Measurements from ENCODE around the gene GALNT12.

The GALNT12 gene

DNA sequence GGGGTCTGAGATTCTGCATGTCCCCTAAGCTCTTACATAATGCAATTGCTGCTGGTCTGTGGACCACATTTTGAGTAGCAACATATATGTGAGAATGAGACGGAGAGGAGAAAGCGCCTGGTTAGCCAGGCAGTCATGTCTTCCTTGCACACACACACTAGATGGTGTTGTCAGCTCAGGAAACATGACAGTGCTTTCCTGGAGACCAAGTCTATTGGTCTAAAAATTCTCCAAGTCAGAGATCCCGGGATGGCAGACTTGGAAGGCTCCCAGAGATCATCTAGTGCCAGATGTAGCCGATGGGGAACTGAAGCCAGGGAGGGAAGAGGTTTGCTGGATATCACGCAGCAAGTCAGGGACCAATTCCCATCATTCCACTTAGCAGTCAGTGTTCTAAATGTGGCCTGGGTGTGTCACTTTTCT lies 53.4 kb downstream of the GALNT12 start:
- no peak for DNase-seq (ENCODE audit: low read depth)

DNA sequence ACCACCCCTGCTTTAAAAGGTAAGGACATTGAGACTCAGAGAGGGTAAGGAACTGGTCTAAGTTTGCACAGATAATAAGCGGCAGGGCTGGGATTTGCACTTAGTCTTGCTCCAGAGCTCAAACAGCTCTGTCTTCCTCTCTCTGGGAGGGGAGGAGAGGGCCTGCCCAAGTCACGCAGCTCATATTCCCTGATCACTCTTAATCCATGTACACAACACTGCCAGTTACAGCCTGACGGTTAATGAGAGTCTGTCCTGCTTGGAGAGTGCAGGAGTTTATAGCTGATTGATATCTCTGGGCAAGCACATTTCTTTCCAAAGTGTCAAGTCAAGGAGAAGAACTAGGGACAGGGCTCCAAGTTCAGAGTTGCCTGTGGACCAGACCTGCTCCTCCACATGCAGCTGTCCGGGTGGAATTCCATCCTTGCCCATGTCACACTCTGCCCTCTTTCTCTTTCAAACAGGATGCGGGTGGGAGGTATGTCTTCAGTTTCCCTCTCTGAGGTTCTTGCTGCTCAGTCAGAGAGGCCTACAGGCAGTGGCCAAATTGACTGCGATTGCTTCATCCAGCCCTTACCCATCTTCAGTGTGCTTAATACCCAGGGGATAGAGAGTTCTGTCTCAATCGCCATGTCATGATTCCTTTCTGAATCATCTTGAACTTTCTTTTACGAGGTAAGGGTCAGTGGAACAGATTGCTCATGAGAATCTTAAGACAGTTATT lies 54.5 kb downstream of the GALNT12 start:
- DNase-seq (ENCODE audit: low read depth) = no peak

DNA sequence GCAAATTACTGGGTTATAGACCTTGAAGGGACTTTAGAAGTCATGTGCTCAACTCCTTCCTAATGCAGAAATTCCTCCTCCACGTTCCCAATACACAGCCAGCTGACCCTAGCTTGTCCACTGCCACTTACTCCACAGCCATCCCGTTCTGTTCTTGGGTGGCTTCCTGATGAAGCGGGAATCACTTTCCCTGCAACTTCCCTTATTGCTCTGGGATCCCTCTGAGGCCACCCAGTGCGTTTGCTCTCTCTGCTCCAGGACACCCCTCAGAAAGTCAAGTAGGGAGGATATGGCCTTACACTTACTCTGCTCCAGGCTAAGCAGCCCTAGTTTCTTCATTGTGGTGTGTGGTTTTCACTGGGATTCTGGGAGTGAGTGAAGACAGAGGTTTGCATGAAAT lies 55.5 kb downstream of the GALNT12 start:
- DNase-seq (ENCODE audit: low read depth) = no peak

DNA sequence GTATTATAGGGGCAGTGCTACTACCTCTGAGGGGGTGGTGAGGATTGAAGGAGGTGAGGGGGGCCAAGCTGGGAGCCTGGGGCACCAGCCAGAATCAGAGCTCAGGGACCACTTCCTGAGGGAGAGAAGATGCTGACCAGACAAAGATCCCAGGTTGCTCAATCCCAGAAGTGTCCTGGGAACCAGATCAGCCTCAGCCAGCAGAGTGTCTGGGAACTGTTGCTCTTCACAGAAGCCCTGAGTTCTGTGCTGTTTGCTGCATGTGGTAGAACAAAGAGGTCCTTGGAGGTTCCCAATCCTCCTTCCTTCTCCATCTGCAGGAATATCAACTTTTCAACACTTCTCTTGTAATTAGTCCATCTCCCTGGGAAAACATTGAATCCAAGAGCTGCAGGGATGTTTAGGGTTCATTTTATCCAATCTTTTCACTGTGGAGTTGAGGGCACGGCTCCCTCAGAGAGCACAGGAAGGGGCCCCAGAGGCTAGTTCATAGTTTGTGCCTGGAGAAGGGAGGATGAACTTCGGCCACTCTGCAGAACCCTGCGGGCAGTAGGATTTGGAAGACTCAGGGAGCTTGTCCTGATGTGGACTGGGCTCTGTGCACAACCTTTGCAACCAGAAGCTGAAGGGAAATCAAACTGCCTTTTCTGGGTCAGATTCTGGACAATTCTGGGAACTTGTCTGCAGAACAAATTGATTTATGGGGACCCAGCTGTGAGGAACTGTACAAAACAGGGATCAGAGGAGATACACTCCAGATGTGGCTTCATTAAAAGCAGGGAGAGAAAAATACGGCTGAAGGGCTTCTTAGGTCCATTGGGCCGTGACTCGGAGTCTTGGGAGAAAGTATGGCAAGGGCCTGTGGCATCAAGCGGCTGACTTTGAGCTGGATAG lies 57.1 kb downstream of the GALNT12 start:
- DNase-seq (ENCODE audit: low read depth) = no peak

DNA sequence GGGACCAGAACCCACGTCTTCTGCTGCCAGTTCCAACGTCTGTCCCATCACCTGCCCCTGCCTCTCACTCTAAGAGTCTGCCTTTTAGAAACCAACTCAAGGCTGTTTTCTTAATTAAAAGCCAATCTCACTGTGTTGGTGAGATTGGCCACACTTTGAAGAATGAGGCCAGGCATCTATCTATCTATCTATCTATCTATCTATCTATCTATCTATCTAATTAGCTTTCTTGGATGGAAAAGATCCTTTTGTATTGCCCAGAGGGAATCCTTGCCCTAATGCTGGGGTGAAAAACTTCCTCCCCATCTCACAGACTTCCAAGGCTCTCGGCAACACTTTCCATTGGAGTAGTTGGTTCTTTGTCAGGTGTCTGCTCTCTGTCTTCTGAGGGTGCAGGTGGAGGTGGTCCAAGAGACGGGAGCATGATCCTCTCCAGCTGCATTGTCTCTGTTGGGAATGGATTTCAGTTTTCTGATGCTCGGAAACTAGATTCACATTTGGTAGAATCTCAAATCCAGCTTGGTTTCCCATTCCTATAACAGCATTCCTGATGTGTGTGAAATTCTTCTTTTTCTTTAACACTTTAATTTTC lies 57.9 kb downstream of the GALNT12 start:
- DNase-seq (ENCODE audit: low read depth) = no peak

DNA sequence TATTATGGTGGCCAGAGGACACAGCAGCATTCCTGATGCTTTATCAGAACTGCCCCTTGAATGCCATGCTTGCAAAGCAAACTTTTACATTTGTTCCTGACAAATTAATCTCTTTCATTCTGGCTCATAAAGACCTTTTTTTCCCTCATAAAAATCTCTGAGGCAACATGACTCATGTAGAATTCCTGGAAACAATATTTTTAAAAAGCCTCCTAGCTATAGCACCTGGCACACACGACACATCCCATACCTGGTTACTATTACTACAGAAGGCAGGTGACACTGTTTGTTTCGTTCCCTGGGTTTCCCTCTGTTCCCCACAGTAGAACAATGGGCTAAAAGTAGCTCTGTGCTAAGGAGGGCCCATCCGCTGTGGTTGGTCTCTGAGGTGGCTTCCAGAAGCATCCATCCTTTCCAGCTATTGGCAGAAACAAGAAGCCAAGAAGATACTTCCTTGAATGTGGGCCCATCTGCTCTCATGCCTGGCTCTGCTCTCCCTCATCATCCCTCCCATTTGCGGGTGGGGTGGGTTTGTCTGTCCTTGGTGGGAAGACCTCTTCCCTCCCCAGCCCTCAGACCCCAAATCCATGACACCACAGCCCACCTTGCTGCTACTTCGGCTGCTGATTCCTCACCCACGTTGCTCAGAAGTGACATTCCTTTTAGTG lies 59.1 kb downstream of the GALNT12 start:
- DNase-seq (ENCODE audit: low read depth) = no peak

DNA sequence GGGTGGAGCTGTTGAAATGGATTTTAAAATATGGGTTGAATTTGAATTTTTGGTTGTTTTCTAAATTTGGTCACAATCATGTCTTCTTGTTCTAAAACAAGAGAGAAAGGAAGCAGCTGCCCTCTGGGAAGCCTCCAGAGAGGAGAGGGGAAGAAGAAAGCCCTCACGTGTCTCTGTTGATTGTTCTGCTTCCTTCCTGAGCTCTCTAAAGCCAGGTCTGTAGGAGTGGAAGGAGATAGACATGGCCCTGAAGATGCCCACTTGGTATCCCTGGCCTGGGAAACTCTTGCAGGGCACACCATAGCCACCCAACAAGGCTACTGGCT lies 59.6 kb downstream of the GALNT12 start:
- no peak for DNase-seq (ENCODE audit: low read depth)

DNA sequence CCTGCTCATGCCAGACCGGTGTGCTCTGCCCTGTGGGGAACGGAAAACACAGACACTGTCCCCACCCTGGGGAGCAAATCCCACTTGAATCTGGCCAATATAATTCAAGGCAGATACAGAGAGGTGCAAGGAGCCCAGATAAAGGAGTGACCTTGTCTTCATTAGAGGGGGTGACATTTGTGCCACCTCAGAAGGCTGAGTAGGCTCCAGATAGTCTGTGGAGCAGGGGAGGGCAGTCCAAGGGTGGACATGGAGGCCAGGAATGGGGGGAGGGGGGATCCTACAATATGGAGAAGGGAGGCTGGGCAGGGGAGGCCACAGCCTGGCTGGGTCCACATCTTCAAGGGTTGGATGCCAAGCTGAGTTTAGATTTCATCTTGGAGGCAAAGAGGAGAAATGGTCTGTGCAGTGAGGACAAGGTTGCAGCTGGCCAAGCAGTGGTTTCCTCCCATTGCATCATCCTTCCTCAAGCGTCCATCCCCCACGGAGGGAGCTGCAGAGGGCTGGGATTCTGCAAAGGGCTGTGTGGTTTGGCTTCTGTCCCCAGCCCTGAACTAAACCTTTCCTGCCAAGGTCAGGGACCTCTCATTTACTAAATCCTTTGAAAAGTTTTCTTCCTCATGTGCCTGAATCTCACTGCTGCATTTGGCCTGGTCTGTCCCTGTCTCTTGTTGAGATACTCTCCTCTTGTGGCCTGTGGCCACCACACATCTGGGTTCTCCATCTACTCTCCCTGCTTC lies 60.1 kb downstream of the GALNT12 start:
- DNase-seq (ENCODE audit: low read depth) = no peak

DNA sequence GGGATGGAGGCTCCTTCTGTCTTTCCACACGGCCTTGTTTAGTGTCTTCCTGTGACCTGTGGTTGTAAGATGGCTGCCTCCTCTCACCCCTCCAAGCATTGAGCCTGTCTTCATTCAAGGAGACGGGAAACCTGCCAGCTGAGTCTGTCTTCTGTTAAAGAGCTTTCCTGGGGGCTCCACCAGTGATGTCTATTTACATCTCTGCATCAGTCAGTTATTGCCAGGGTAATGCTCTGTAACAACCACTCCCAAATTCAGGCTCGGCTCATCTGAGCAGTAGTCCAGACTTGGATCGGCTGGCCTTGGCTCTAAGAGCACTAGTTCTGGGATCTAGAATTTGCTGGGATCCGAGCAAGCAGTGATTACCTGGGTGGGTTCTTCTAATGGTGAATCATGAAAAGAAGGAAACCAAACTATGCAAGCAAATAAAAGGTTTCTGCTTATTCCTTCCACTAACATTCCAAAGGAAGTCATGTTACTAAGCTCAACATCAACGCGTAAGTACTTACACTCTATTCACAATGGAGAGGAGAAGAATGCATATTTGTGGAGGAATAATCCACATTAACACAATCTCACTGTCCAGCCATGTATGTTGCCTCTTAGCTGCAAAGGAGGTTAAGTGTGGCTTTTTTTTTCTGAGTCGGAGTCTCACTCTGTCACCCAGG lies 61.7 kb downstream of the GALNT12 start:
- no peak for DNase-seq (ENCODE audit: low read depth)

DNA sequence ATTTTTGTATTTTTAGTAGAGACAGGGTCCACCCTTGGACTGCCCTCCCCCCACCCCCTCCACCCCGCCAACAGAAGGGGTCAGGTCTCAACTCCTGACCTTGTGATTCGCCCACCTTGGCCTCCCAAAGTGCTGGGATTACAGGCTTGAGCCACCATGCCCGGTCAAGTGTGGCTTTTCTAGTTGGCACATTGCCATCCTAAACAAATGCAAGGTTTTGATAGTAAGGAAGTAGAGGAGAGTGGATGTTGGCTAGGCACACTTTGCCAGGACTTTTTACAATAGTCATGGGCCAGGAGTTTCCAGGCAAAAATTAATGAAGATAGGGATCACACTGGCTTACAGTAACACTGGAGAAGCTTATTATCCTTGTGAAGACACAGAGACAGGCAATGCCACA lies 62.4 kb downstream of the GALNT12 start:
- DNase-seq (ENCODE audit: low read depth) = no peak

DNA sequence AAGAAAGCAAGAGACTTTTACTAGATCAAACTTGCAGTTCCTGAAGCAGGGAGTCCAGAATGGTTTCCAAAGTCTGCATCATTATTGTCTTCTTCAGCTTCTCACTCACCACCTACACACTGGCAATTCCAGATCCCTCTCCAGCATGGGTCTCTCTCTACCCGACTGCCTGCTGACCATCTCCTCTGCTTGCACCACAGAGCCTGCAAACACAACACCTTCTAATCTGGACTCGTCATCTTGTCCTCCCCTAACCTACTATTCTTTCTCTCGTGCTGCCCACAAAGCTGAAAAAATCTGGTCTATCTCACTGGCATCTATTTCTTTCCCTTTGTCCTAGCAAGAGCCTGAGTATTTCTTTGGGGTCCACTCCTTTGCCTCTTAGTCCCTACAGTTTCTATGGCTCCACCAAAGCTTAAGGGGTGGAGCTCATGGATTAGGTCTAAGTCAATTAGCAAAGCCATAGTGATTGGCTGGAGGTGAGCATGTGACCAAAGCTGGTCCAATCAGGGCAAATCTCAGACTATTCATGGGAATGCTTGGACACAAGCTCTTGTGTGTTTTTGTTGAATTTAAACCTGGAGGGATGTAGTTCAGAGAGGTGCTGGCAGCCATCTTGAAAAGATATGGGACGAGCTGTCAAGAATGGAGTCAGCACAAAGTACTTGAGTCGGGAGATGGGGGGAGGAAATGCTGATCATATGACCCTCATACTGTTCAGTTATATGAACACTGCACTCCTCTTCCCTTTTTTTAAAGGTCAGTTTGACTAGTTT lies 63.5 kb downstream of the GALNT12 start:
- DNase-seq (ENCODE audit: low read depth) = no peak

DNA sequence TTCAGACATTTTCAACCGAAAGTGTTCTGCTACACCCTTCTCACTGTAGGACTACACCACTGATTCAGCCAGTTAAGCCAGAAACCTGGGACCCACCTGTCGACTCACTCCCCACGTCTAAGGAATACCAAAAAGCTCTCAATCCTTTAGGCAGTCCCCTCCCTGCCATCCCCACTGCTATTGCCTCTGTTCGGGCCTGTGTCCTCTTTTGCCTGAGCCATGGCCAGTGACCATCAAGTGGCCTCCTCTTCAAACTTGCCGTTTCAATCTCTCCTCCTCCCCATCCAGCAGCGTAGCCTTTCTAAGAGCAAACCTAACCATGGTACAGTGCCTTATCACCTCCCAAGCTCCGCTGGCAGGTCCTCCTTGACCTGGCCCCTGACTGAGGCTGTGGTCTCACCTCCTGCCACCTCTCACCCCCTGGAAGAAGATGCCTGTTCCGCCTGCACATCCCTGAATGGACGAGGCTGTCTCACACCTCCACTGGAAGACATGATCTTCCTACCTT lies 64.1 kb downstream of the GALNT12 start:
- DNase-seq (ENCODE audit: low read depth) = no peak

DNA sequence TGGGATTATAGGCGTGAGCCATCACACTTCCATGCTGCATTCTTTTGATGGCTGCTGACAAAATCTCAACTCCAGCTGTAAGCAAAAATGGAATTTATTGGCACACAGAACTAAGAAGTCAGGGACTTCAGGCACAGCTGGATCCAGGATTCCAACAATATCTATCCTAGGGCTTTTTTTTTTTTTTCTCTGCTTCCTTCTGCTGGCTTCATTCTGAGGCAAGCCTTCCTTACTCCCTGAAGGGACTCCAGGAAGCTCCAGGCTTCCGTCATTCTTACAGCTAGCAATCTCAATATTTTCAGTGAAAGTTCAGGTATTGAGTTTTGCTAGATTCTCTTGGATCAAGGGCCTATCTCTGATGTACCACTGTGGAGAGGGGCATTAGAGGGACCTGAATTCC lies 66.1 kb downstream of the GALNT12 start:
- DNase-seq (ENCODE audit: low read depth) = no peak

DNA sequence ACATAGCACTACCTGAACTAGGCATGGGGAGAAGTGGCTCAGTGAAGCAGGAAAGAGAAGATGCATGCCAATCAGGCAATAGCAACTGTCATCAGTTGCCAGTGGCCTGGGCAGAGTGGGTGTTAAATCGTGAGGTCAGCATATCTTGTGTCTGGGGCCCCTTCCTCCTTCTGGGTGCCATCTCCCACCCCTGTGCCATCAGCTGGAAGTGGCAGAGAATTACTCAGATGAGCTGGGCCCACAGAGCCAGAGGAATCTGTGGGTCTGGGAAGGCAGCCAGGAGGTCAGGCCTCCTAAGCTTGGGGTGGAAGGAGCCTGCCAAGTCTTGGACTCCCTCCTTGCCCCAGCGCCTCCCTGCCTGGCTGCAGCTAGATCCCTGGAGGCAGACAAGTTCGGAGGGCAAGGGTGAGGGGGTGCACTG lies 66.5 kb downstream of the GALNT12 start:
- DNase-seq (ENCODE audit: low read depth) = no peak

DNA sequence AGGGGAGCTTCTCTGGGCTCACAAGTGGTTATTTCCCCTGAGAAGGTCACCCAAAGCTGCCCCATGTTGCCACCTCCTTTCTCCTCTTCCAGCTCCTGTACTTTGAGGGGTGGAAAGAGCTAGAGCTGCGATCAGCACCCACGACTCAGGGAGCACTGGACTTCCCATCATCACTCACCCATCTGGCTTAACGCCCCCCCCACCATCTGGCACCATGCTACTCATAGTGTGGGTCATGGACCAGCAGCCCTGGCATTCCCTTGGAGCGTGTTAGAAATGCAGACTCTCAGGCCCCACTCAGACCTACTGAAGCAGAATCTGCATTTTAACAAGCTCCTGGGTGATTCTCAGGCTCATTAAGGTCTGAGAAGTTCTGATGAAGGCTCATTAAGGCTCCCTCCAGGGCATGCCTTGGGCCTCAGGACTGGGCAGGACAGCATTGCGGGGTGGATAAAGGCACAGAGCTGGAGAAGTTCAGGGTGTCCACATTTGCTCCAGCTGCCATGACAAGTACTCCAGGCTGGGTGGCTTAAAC lies 67.3 kb downstream of the GALNT12 start:
- no peak for DNase-seq (ENCODE audit: low read depth)

DNA sequence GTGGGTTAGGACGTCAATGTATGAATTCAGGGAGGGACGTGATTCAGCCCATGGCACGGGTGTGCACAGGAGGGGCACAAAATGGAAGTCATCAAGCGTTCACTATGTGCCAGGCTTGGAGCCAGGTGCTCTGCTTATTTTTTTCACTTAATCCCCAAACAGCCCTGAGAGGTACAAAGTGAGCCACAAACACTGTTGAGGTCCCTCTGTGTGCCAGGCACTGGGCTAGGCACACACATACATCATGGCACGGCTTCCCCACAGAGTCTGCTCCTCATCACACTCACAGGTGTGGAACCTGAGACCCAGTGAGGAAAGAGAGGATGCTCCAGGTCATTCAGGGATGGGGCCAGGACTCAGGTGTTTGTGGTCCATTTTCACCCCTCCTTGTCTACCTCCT lies 68.1 kb downstream of the GALNT12 start:
- no peak for DNase-seq (ENCODE audit: low read depth)

DNA sequence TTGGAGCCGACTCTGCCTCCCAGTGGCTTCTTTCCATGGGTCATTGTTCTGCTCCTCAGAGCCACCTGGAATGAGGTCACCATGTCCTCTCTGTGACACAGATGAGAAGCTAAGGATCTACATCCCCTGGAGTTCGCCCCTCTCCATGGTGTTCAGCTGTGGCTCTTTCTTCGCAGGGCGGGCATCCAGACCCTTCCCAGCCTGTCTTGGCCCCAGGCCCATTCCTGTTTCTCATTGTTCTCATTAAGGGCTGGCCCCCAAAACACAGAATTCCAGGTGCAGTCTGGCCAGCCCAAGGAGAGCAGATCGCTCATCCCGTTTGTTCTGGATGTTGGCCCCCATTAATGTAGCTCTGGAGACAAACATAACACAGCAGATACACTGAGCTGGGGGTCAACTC lies 69.8 kb downstream of the GALNT12 start:
- DNase-seq (ENCODE audit: low read depth) = no peak

DNA sequence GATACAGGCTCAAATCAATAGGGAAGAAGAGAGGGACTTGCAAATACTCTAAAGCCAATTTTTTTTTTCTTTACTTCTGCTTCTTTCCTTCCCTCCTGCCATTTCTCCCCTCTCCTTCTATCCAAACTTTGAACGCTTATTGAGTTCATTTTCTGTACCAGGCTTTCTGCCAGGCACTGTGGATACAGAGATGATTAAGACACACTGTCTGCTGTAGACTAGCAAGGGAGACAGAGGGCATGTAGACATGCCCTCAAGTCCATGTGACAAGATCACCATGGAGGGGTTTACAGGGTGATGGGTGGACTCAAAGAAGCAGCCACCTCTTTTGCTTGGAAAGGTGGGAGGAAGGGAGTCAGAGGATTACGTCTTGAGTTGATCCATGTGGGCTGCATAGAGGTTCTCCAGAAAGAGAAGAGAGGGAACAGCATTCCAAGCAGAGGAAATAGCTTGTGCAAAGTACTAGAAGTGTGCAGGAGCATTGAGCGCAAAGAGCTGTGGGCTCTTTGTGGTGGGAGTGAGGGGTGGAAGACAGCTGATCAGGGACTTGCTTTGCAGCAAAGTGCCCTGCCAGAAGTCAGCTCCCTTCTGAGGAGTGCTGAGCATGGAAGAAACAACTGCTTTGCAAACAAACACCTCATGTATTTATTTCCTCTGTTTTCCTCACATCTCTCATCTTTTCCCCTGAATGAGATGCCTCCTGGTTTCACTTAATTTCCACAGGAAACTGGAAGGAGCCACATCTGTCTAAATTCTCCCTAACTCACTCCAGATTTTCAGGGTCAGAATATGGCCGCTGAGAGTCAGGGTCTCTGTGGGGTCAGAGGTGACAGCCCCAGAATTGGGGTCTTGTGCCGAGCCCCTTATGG lies 71.9 kb downstream of the GALNT12 start:
- DNase-seq (ENCODE audit: low read depth) = no peak

DNA sequence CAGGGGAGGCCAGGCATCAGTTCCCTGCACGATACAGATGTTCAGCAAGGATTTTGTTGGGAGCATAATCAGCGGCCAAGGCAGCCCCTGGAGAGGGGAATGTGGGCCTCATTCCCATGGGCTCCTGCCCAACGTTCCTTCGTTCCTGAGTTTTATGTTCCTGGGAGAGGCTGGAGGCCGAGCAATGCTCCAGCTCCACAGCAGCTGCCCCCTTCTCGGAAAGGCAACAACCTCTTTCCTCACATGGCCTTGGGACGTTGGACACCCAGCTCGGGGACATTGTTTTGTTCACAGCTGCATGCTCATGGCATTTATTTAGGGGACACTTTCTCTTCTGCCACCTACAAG lies 72.5 kb downstream of the GALNT12 start:
- DNase-seq (ENCODE audit: low read depth) = no peak

Data from stimulated activated CD8-positive, alpha-beta memory T cell treated with anti-CD3 and anti-CD28 coated beads, Interleukin-12 subunit alpha, Interleukin-12 subunit beta, amount 100 ng/mL, for 4 hours (primary cell).